ENCODE results near the gene LRRC17.
"Not testable (repeated sequence)": the region's sequence is repeated elsewhere in the genome, so short reads cannot be mapped to it uniquely, and the experiment has no call there.

LRRC17 gene

GRCh38 chr7:102897211-102897631 lies 15.6 kb upstream of the LRRC17 start:
- no peak for DNase-seq (ENCODE audit: low read depth in 3 of 3, low spot score in 1 of 3)

GRCh38 chr7:102897856-102898531 lies 14.8 kb upstream of the LRRC17 start:
- DNase-seq (ENCODE audit: low read depth in 3 of 3, low spot score in 1 of 3): no peak

- no peak for DNase-seq (ENCODE audit: low read depth in 3 of 3, low spot score in 1 of 3)
These were observed 14.3 kb upstream of the LRRC17 start for GRCh38 chr7:102898532-102898859.

GRCh38 chr7:102902052-102902451 lies 10.7 kb upstream of the LRRC17 start:
- not testable (repeated sequence) for DNase-seq (ENCODE audit: low read depth in 3 of 3, low spot score in 1 of 3)

GRCh38 chr7:102903576-102903975 lies 9.2 kb upstream of the LRRC17 start:
- DNase-seq (ENCODE audit: low read depth in 3 of 3, low spot score in 1 of 3): not testable (repeated sequence)

GRCh38 chr7:102908676-102909075 lies 4.1 kb upstream of the LRRC17 start:
- no peak for DNase-seq (ENCODE audit: low read depth in 3 of 3, low spot score in 1 of 3)

GRCh38 chr7:102913826-102914225 lies 1.0 kb downstream of the LRRC17 start:
- DNase-seq (ENCODE audit: low read depth in 3 of 3, low spot score in 1 of 3): no peak

GRCh38 chr7:102914585-102914984 lies 1.8 kb downstream of the LRRC17 start:
- no peak for DNase-seq (ENCODE audit: low read depth in 3 of 3, low spot score in 1 of 3)

- no peak for DNase-seq (ENCODE audit: low read depth in 3 of 3, low spot score in 1 of 3)
These were observed 3.6 kb downstream of the LRRC17 start for GRCh38 chr7:102916426-102916825.

DNA sequence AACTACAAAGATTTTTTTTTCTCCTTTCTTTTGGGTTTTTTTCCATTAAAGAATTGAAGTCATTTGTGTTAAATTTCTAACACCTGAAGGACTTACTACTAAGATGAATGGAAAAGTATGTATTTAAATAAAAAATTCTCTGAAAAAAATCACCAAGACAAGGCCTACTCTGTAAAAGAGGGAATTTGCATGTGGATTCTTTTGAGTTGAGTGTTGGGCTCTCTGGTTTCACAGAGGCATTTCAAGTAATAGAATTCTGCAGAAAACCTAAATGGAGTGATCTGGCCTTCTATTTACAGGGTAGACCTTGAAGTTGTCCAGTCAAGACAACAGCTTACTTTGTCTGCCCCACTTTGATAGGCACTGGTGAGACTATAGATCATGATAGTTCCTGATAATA lies 4.1 kb downstream of the LRRC17 start:
- no peak for DNase-seq (ENCODE audit: low read depth in 3 of 3, low spot score in 1 of 3)

- no peak for DNase-seq (ENCODE audit: low read depth in 3 of 3, low spot score in 1 of 3)
These were observed 4.9 kb downstream of the LRRC17 start for GRCh38 chr7:102917436-102918353.

DNA sequence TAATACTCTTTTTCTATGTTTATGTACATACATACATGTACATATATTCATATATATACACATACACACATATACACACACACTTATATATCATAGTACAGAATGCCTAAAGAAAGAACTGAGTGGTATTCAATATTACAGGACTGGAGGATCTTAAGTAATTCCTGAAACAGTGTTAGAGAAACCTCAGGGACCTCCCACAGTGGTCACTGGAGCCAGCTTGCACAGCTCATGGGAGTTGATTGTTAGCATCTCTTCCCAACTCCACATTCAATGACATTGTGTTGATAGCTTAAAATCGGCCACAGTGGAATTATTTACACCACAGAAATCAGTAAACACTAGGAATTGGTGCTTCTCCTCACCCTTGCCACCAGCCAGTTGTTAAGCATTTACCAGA lies 6.0 kb downstream of the LRRC17 start:
- no peak for DNase-seq (ENCODE audit: low read depth in 3 of 3, low spot score in 1 of 3)

- DNase-seq (ENCODE audit: low read depth in 3 of 3, low spot score in 1 of 3): no peak
These were observed 13.4 kb downstream of the LRRC17 start for GRCh38 chr7:102925976-102926782.

DNA sequence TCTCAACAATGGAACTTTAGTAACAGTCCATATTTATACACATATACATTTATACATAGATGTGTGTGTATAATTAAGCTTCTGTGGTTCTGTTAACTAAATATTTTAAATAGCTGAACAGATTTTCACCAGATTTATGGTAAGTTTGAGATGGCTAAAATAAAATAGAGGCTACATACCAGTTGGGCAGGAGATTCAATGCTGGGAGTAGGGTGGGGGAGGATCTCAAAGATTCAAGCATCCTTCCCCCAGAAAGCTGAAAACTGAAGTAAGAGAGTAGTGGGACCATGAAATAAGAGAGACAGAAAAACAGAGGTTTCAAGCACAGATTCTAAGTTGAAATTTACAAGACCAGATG lies 14.0 kb downstream of the LRRC17 start:
- DNase-seq (ENCODE audit: low read depth in 3 of 3, low spot score in 1 of 3): no peak

DNA sequence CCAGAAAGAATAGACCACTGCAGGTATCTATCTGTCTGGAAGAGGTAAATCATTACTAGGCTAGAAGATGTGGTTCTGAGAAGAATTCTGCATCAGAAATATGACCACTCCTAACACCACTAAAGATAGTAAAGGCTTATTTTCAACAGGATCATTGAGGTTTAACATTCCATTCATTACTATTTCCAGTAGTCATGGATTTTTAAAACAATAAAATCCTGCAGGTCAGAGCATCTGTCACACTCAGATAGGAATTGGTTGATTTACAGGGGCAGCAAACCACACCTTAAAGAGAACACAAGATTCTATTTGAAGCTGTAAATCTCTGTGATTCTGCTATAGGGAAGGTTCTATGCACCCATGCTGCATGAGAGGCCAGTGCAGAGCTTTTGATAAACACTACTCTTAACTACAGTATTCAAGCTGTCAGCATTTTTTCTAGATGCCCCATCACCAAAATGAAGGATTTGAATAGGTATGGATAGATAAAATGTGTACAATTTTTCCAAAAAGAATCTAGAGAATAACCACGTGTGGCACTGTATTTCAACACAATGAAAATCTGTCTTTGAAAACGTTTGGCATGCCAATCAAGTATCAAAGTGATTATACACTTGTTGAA lies 14.6 kb downstream of the LRRC17 start:
- DNase-seq (ENCODE audit: low read depth in 3 of 3, low spot score in 1 of 3): no peak

DNA sequence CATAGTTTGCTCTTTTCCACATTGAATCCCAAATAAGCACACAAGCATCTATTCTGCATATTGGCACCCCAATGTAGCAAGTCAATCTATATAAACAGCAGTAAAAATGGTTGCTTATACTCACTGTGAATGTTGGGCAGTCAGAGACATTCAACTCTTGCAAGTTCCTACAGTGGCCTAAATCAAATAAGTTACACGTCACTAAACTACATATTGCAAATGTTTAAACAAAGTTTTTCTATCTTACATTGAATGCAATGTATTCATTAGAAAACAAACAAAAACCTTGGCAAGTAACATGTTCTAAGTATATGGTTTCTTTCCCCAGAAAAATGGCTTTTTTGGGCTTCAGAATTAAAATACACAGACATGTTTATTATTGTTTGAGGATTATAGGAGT lies 19.0 kb downstream of the LRRC17 start:
- DNase-seq (ENCODE audit: low read depth in 3 of 3, low spot score in 1 of 3): no peak

GRCh38 chr7:102933763-102934162 lies 21.0 kb downstream of the LRRC17 start:
- DNase-seq (ENCODE audit: low read depth in 3 of 3, low spot score in 1 of 3): no peak

GRCh38 chr7:102934239-102934638 lies 21.4 kb downstream of the LRRC17 start:
- no peak for DNase-seq (ENCODE audit: low read depth in 3 of 3, low spot score in 1 of 3)

- DNase-seq (ENCODE audit: low read depth in 3 of 3, low spot score in 1 of 3): no peak
These were observed 21.9 kb downstream of the LRRC17 start for GRCh38 chr7:102934701-102935100.

DNA sequence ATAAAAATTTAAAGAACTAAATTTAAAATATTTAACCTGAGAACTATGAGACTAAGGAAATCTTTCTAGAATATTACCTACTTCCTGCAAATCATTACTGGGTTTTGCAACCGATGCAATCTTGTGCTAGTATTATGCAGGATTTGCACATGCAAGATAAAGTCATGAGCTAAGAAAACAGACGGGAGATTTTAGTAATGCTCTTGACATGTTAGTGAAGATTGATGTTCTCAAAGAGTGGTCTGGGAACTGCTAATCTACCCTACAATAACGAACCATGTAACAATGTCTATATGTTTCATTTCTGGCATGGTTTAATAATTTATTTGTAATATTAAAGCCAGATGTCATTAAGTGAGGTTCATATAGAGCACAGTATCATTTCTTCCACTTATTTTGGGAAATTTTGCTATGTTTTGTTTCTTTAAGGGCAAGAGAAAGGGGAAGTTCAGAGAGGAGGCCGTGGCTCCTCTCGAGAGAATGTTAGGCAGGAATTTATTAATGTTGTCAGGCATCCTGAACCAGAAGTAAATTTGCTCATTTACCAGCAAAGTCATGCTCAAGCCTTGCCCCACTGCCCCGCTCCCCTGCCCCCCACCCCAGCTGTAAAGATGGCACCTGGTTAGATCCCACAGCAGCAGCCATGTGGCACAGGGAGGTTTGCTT lies 22.8 kb downstream of the LRRC17 start:
- no peak for DNase-seq (ENCODE audit: low read depth in 3 of 3, low spot score in 1 of 3)

GRCh38 chr7:102938679-102939078 lies 25.9 kb downstream of the LRRC17 start:
- no peak for DNase-seq (ENCODE audit: low read depth in 3 of 3, low spot score in 1 of 3)
